ENCODE measurements around the gene MSANTD1.

Gene MSANTD1

GRCh38 chr4:3303923-3304710, 55.2 kb downstream of the MSANTD1 start:
- no peak for DNase-seq (ENCODE audit: low read depth)

GRCh38 chr4:3304831-3305609, 56.1 kb downstream of the MSANTD1 start:
- DNase-seq (ENCODE audit: low read depth), result no peak

- DNase-seq (ENCODE audit: low read depth), result peak; percentile 29
Measured at GRCh38 chr4:3305610-3306371, 56.8 kb downstream of the MSANTD1 start.
